Measurements from ENCODE around the gene CFAP46.

CFAP46 gene

GRCh38 chr10:132817701-132818211 lies 124.6 kb downstream of the CFAP46 start:
- no peak for DNase-seq

- DNase-seq: no peak
Measured at GRCh38 chr10:132816718-132817117, 125.7 kb downstream of the CFAP46 start.

GRCh38 chr10:132815168-132815857 lies 127.1 kb downstream of the CFAP46 start:
- DNase-seq: no peak

- DNase-seq: no peak
Measured at GRCh38 chr10:132814469-132814856, 127.9 kb downstream of the CFAP46 start.

GRCh38 chr10:132813560-132814468 lies 128.6 kb downstream of the CFAP46 start:
- DNase-seq: no peak

- no peak for DNase-seq
Measured at GRCh38 chr10:132813001-132813401, 129.4 kb downstream of the CFAP46 start.

GRCh38 chr10:132812520-132812919 lies 129.8 kb downstream of the CFAP46 start:
- peak; percentile 9 for DNase-seq

GRCh38 chr10:132811891-132812481 lies 130.4 kb downstream of the CFAP46 start:
- no peak for DNase-seq

- no peak for DNase-seq
Measured at GRCh38 chr10:132810807-132811700, 131.3 kb downstream of the CFAP46 start.

GRCh38 chr10:132810141-132810806 lies 132.1 kb downstream of the CFAP46 start:
- peak; percentile 10 for DNase-seq

- DNase-seq: no peak
Measured at GRCh38 chr10:132809232-132810140, 132.9 kb downstream of the CFAP46 start.

- no peak for DNase-seq
Measured at GRCh38 chr10:132808383-132809231, 133.8 kb downstream of the CFAP46 start.

GRCh38 chr10:132807621-132808049 lies 134.7 kb downstream of the CFAP46 start:
- DNase-seq: no peak

- no peak for DNase-seq
Measured at GRCh38 chr10:132806561-132807003, 135.8 kb downstream of the CFAP46 start.

GRCh38 chr10:132806110-132806509 lies 136.3 kb downstream of the CFAP46 start:
- DNase-seq: no peak

GRCh38 chr10:132805599-132805998 lies 136.8 kb downstream of the CFAP46 start:
- DNase-seq: no peak

- DNase-seq: no peak
Measured at GRCh38 chr10:132804785-132805426, 137.5 kb downstream of the CFAP46 start.

GRCh38 chr10:132804287-132804686 lies 138.1 kb downstream of the CFAP46 start:
- DNase-seq: no peak

Measured in activated CD8-positive, alpha-beta memory T cell treated with anti-CD3 and anti-CD28 coated beads, Interleukin-2, amount 50 U/mL, for 4 hours (primary cell).